GM10248 (cell line): ENCODE results near the gene HUS1.
"Not testable (repeated sequence)": the region's sequence is repeated elsewhere in the genome, so short reads cannot be mapped to it uniquely, and the experiment has no call there.

ENCODE experiments used
- CTCF ChIA-PET: fragments of 300-600 bp; sonication (Branson Sonifier 250); formaldehyde crosslinking; extraction: SDS; loops from one replicate; lab custom pipeline; 2021; ENCODE audit warnings: antibody characterized with exemption; lab: Yijun Ruan, JAX
- POLR2A ChIA-PET: fragments of 350-650 bp; sonication (Branson Sonifier 250); formaldehyde crosslinking; extraction: SDS; loops from one replicate; lab custom pipeline; 2020; ENCODE audit warnings: antibody characterized with exemption; lab: Yijun Ruan, JAX
- DNase-seq: peaks from one replicate; pipeline ENCODE4 v3.0.0; 2012; ENCODE audit errors: extremely low spot score
- TF ChIP-seq, protein P1 (sequence below): IDR thresholded peaks from 2 replicates; pipeline ENCODE4 v1.5.1; 2012; ENCODE audit warnings: mild to moderate bottlenecking, low read depth; ENCODE audit errors: extremely low read depth, missing control alignments, control extremely low read depth

HUS1 gene

DNA sequence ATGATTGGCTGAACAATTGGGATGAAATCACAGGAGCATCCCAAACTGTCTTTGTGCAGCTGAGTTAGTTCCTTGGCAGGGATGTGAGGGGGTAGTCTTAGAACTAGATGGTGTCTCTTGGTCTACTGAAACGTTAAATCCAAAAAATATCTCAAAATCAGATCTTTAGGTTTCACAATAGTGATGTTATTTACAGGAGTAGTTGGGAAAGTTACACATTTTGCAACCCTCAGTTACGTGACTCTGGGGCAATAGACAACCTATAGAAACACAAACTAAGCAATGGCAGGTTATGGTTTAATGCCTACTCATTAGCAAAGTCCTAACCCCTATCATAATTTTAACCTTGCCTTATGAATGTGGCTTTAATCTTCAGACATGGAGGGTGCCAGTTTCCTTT is 55.1 kb downstream of the HUS1 start:
- CTCF ChIA-PET = no interaction called here
- POLR2A ChIA-PET = no interaction called here
- DNase-seq = no peak
- TF ChIP-seq, protein P1, sequence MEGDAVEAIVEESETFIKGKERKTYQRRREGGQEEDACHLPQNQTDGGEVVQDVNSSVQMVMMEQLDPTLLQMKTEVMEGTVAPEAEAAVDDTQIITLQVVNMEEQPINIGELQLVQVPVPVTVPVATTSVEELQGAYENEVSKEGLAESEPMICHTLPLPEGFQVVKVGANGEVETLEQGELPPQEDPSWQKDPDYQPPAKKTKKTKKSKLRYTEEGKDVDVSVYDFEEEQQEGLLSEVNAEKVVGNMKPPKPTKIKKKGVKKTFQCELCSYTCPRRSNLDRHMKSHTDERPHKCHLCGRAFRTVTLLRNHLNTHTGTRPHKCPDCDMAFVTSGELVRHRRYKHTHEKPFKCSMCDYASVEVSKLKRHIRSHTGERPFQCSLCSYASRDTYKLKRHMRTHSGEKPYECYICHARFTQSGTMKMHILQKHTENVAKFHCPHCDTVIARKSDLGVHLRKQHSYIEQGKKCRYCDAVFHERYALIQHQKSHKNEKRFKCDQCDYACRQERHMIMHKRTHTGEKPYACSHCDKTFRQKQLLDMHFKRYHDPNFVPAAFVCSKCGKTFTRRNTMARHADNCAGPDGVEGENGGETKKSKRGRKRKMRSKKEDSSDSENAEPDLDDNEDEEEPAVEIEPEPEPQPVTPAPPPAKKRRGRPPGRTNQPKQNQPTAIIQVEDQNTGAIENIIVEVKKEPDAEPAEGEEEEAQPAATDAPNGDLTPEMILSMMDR = no peak

DNA sequence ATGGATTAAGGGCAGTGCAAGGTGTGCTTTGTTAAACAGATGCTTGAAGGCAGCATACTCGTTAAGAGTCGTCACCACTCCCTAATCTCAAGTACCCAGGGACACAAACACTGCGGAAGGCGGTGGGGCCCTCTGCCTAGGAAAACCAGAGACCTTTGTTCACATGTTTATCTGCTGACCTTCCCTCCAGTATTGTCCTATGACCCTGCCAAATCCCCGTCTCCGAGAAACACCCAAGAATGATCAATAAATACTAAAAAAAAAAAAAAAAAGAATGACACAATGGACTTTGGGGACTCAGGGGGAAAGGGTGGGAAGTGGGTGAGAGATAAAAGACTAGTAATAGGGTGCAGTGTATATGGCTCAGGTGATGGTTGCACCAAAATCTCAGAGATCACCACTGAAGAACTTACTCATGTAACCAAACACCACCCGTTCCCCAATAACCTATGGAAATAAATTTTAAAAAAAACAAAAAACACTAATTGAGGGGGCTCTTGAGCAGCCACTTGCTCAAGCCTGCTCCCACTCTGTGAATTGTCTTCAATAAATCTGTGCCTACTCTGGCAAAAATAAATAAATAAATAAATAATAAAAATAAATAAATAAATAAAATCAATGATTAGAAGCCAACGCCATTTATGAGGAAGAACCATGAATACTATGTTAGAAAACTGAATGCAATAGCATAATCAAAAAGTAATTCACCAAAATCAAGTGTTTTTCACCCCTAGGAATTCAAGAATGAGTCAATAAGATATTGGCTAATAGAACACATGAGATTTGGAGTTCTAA is 56.1 kb downstream of the HUS1 start:
- DNase-seq, CTCF ChIA-PET, POLR2A ChIA-PET: not testable (repeated sequence)

DNA sequence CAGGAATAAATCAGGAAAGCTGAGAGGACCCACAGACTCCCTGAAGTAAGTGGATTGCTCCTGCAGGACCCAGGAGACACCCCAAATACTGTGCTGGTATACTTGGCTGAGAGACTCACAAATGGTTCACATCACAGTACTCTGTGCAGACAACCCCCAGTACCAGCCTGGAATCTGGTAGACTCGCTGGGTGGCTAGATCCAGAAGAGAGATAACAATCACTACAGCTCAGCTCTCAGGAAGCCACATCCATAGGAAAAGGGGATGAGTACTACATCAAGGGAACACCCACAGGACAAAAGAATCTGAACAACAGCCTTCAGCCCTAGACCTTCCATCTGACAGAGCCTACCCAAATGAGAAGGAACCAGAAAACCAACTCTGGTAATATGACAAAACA is 62.9 kb downstream of the HUS1 start:
- CTCF ChIA-PET = interaction anchor here (1.2 to 2.7 kb wide), 2 partner anchors 14 to 194 kb away, joined by 3 to 9 read pairs; no protein-coding TSS in a partner anchor
- POLR2A ChIA-PET, DNase-seq: not testable (repeated sequence)

DNA sequence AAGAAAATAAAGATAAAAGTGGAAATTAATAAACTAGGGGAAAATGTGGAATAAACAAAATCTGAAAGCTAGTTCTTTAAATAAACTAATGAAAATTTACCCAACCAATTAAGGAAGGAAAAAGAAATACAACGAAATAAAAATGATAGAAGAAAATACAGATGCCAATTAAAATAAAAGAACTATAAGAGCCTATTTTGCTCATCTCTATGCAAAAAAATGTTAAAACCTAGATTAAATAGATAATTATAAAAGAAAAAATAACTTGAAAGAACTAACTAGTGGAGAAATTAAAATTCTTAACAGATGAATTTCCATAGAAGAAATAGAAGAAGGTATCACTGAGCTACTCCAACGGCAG is 63.8 kb downstream of the HUS1 start:
- CTCF ChIA-PET = interaction anchor here (0.7 to 2.7 kb wide), 3 partner anchors 15 to 195 kb away, joined by 3 to 9 read pairs (median 3); no protein-coding TSS in a partner anchor
- POLR2A ChIA-PET = no interaction called here
- TF ChIP-seq, protein P1 = no peak
- DNase-seq = no peak

DNA sequence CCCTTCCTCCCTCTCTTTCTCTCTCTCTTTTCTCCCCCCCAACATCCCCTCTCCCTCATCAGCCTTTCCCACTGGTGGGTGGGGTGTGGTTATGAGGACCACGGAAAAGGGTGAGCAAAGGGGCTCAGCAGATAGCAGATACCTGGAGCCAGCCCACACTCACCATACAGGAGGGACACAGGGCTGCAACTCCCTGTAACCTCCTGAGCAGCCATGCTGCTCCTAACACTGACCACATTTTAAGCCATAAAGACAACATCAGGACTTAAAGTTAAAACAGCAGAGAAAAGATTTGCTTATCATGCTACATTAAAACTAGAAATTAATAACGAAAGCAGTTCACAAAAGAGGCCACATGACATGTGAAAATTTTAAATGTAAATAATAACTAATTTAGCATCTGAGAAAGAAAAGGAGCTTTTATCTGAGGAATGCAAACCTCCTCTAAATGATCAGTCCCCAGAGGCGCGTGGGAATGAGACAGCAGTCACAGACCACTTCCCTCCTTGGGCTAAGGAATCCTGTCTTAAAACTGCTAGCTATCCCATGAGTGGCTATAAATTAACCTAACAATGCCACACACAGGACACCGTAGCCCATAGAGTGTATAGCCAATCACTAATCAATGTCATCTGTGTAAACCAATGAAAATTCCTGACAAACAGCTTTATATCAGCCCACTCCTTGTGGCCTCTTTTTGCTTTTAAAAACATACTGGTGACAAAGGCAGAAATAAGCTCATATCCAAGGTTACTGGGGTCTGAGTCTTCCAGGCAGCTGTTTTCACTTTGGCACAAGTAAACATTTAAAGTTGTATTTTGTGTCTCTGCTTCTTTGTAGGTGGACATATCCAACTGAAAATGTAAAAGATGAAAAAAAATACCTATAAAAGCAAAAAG is 64.4 kb downstream of the HUS1 start:
- TF ChIP-seq, protein P1 = no peak
- CTCF ChIA-PET = interaction anchor here (0.7 to 1.2 kb wide), 2 partner anchors 17 to 195 kb away, joined by 3 read pairs; no protein-coding TSS in a partner anchor
- POLR2A ChIA-PET = no interaction called here
- DNase-seq = no peak
